H9 (cell line): ENCODE measurements around the gene MT1A. TPM values are rescaled to one million over a fixed set of nuclear protein-coding genes. Genes with fewer than 3 reads are reported as not detected.

ENCODE experiments used
- DNase-seq: peaks from one replicate; pipeline ENCODE4 v3.0.0-alpha.2; 2017
- H2AFZ ChIP-seq: one replicate; pipeline ENCODE4 v1.6.1; 2013; ENCODE audit warnings: mild to moderate bottlenecking, low read length, control low read depth, moderate library complexity
- H2AK5ac ChIP-seq: 2 replicates; pipeline ENCODE4 v1.6.1; 2013; ENCODE audit warnings: low read length, control low read depth, mixed read lengths; ENCODE audit not compliant: insufficient read length
- H2BK120ac ChIP-seq: one replicate; pipeline ENCODE4 v1.6.1; 2013; ENCODE audit warnings: low read depth, mild to moderate bottlenecking, low read length, control low read depth, inconsistent platforms; ENCODE audit not compliant: poor library complexity, severe bottlenecking
- H2BK12ac ChIP-seq: 2 replicates; pipeline ENCODE4 v1.6.1; 2013; ENCODE audit warnings: low read length, control low read depth, mixed read lengths, low read depth; ENCODE audit not compliant: insufficient read length
- H2BK15ac ChIP-seq: 2 replicates; pipeline ENCODE4 v1.6.1; 2013; ENCODE audit warnings: low read depth, low read length, control low read depth
- H2BK20ac ChIP-seq: one replicate; pipeline ENCODE4 v1.6.1; 2013; ENCODE audit warnings: low read depth, mild to moderate bottlenecking, low read length, control low read depth, inconsistent platforms; ENCODE audit not compliant: poor library complexity, severe bottlenecking
- H2BK5ac ChIP-seq: 2 replicates; pipeline ENCODE4 v1.6.1; 2013; ENCODE audit warnings: low read length, control low read depth, mixed read lengths; ENCODE audit not compliant: insufficient read length
- H3K14ac ChIP-seq: 2 replicates; pipeline ENCODE4 v1.6.1; 2013; ENCODE audit warnings: low read length, control low read depth; ENCODE audit not compliant: insufficient read depth
- H3K18ac ChIP-seq: 2 replicates; pipeline ENCODE4 v1.6.1; 2013; ENCODE audit warnings: low read depth, mild to moderate bottlenecking, mixed read lengths, low read length, control low read depth; ENCODE audit not compliant: insufficient read length
- H3K23ac ChIP-seq: 2 replicates; pipeline ENCODE4 v1.6.1; 2013; ENCODE audit warnings: low read length, control low read depth, mixed read lengths, low read depth; ENCODE audit not compliant: insufficient read length
- H3K23me2 ChIP-seq: 2 replicates; pipeline ENCODE4 v1.6.1; 2013; ENCODE audit warnings: low read depth, mild to moderate bottlenecking, mixed read lengths, low read length, control low read depth; ENCODE audit not compliant: insufficient read length, poor library complexity, severe bottlenecking
- H3K27ac ChIP-seq: 2 replicates; pipeline ENCODE4 v1.5.1; 2013; ENCODE audit warnings: low read length, control low read depth, mixed read lengths, low read depth; ENCODE audit not compliant: insufficient read length
- H3K27me3 ChIP-seq: 2 replicates; pipeline ENCODE4 v1.6.1; 2013; ENCODE audit warnings: low read length, control low read depth, inconsistent platforms; ENCODE audit not compliant: insufficient read depth
- H3K4ac ChIP-seq: 2 replicates; pipeline ENCODE4 v1.6.1; 2013; ENCODE audit warnings: low read depth, mild to moderate bottlenecking, control low read depth, inconsistent platforms, low read length, moderate library complexity
- H3K4me1 ChIP-seq: 2 replicates; pipeline ENCODE4 v1.6.1; 2013; ENCODE audit warnings: low read length, control low read depth, inconsistent platforms; ENCODE audit not compliant: insufficient read depth
- H3K4me2 ChIP-seq: 2 replicates; pipeline ENCODE4 v1.6.1; 2013; ENCODE audit warnings: low read length, control low read depth, mixed read lengths; ENCODE audit not compliant: insufficient read length, insufficient read depth
- H3K56ac ChIP-seq: 2 replicates; pipeline ENCODE4 v1.6.1; 2013; ENCODE audit warnings: low read depth, mild to moderate bottlenecking, mixed read lengths, low read length, control low read depth; ENCODE audit not compliant: insufficient read length
- H3K79me1 ChIP-seq: 2 replicates; pipeline ENCODE4 v1.6.1; 2013; ENCODE audit warnings: low read depth, mild to moderate bottlenecking, moderate library complexity, low read length, control low read depth, inconsistent platforms; ENCODE audit not compliant: insufficient read depth, poor library complexity, severe bottlenecking
- H3K79me2 ChIP-seq: 2 replicates; pipeline ENCODE4 v1.6.1; 2013; ENCODE audit warnings: low read length, control low read depth, inconsistent platforms; ENCODE audit not compliant: insufficient read depth
- H3K9ac ChIP-seq: 2 replicates; pipeline ENCODE4 v1.6.1; 2013; ENCODE audit warnings: low read length, control low read depth, mixed read lengths; ENCODE audit not compliant: insufficient read length; ENCODE audit errors: extremely low read depth
- H3K9me3 ChIP-seq: one replicate; pipeline ENCODE4 v1.6.1; 2013; ENCODE audit warnings: low read depth, low read length, inconsistent platforms; ENCODE audit not compliant: control insufficient read depth
- H3T11ph ChIP-seq: one replicate; pipeline ENCODE4 v1.6.1; 2013; ENCODE audit warnings: mild to moderate bottlenecking, low read length, control low read depth, inconsistent platforms
- H4K20me1 ChIP-seq: one replicate; pipeline ENCODE4 v1.6.1; 2013; ENCODE audit not compliant: control insufficient read depth, insufficient read length, insufficient read depth
- H4K5ac ChIP-seq: 2 replicates; pipeline ENCODE4 v1.6.1; 2013; ENCODE audit warnings: low read depth, mild to moderate bottlenecking, mixed read lengths, low read length, control low read depth; ENCODE audit not compliant: insufficient read length
- H4K8ac ChIP-seq: replicated peaks from 2 replicates; pipeline ENCODE4 v1.6.1; 2013; ENCODE audit warnings: low read length, control low read depth, mixed read lengths, low read depth; ENCODE audit not compliant: insufficient read length
- H4K91ac ChIP-seq: 2 replicates; pipeline ENCODE4 v1.6.1; 2013; ENCODE audit warnings: low read depth, mild to moderate bottlenecking, moderate library complexity, mixed read lengths, low read length, control low read depth; ENCODE audit not compliant: insufficient read length
- H3K27ac Mint-ChIP-seq, 3 experiments: 2 replicates in 2 of 3; 3 replicates in 1 of 3; pipeline ENCODE4 v1.8.0; 2020 to 2021; ENCODE audit warnings: mixed read lengths in 3 of 3, mild to moderate bottlenecking in 1 of 3, moderate library complexity in 1 of 3
- H3K27me3 Mint-ChIP-seq: 2 replicates; pipeline ENCODE4 v1.8.0; 2021; ENCODE audit warnings: low read depth, mild to moderate bottlenecking, moderate library complexity, mixed read lengths
- H3K36me3 Mint-ChIP-seq, 3 experiments: 2 replicates in 2 of 3; 3 replicates in 1 of 3; pipeline ENCODE4 v1.8.0; 2020 to 2021; ENCODE audit warnings: low read depth in 3 of 3, mixed read lengths in 3 of 3; ENCODE audit not compliant: insufficient read depth in 1 of 3
- H3K4me1 Mint-ChIP-seq, 2 experiments: 2 replicates each; pipeline ENCODE4 v1.8.0; 2020; ENCODE audit warnings: mixed read lengths in 2 of 2
- H3K4me3 Mint-ChIP-seq, 2 experiments: 2 replicates in 1 of 2; 3 replicates in 1 of 2; pipeline ENCODE4 v1.8.0; 2020 to 2021; ENCODE audit warnings: mild to moderate bottlenecking in 2 of 2, mixed read lengths in 2 of 2, moderate library complexity in 1 of 2
- H3K9me3 Mint-ChIP-seq, 2 experiments: 2 replicates in 1 of 2; 3 replicates in 1 of 2; pipeline ENCODE4 v1.8.0; 2020; ENCODE audit warnings: mild to moderate bottlenecking in 2 of 2, mixed read lengths in 2 of 2, moderate library complexity in 1 of 2
- WGBS: extraction: QIAGEN DNeasy Blood & Tissue Kit; methylation state at CpG from one replicate; pipeline ENCODE4 v1.1.7; 2013; ENCODE audit warnings: missing lambda C conversion rate, low lambda C conversion rate, mixed read lengths; ENCODE audit not compliant: insufficient read length; ENCODE audit errors: extremely low coverage; 5-methylcytosine and 5-hydroxymethylcytosine counted together
- total RNA-seq: library from RNA; stranded (reverse); gene quantifications from 2 replicates; pipeline ENCODE4 v1.2.1, GENCODE V29; 2021
- TF ChIP-seq, protein P1 (sequence below): fragments of 200-600 bp; sonication (generic); conservative IDR thresholded peaks from 3 replicates; pipeline ENCODE4 v1.8.0; 2021; ENCODE audit warnings: antibody characterized with exemption, mild to moderate bottlenecking

The MT1A gene
- total RNA-seq, 1 experiment from 2014 or later, result not detected

GRCh38 chr16:56601325-56601724, 37.1 kb upstream of the MT1A start:
- DNase-seq, result no peak
- Histone ChIP-seq H3K4ac (no peak overlapping the region), H3K79me1 (no peaks in the 10 kb centered on the region), H3K23ac (no peak overlapping the region), H2BK5ac (no peak overlapping the region), H2AK5ac (no peak overlapping the region), H3T11ph (no peak overlapping the region), H2BK20ac (no peak overlapping the region), H3K9ac (no peak overlapping the region), H2BK15ac (no peak overlapping the region), H4K91ac (no peak overlapping the region), H2BK12ac (no peak overlapping the region), H3K18ac (no peak overlapping the region), H3K79me2 (no peaks in the 10 kb centered on the region), H3K14ac (no peak overlapping the region), H4K5ac (no peak overlapping the region), H4K8ac (no peak overlapping the region), H2AFZ (no peak overlapping the region), H3K56ac (no peak overlapping the region), H3K27ac (no peak overlapping the region), H2BK120ac (no peak overlapping the region), H3K9me3 (no peaks in the 10 kb centered on the region), H3K4me2 (no peak overlapping the region), H3K27me3 (no peaks in the 10 kb centered on the region), H3K4me1 (no peaks in the 10 kb centered on the region), H4K20me1 (no peaks in the 10 kb centered on the region), H3K23me2 (no peaks in the 10 kb centered on the region)
- peaks cover 0 to 3% of the 10 kb centered on the region in 2 experiments; a peak in 1 of 5 replicates for H3K9me3 Mint-ChIP-seq
- WGBS, result no CpG with 5 or more reads among the region's 9 CpGs
- TF ChIP-seq, protein P1, sequence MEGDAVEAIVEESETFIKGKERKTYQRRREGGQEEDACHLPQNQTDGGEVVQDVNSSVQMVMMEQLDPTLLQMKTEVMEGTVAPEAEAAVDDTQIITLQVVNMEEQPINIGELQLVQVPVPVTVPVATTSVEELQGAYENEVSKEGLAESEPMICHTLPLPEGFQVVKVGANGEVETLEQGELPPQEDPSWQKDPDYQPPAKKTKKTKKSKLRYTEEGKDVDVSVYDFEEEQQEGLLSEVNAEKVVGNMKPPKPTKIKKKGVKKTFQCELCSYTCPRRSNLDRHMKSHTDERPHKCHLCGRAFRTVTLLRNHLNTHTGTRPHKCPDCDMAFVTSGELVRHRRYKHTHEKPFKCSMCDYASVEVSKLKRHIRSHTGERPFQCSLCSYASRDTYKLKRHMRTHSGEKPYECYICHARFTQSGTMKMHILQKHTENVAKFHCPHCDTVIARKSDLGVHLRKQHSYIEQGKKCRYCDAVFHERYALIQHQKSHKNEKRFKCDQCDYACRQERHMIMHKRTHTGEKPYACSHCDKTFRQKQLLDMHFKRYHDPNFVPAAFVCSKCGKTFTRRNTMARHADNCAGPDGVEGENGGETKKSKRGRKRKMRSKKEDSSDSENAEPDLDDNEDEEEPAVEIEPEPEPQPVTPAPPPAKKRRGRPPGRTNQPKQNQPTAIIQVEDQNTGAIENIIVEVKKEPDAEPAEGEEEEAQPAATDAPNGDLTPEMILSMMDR, result no peak
- H3K27ac Mint-ChIP-seq, result no peak overlapping the region
- H3K4me1 Mint-ChIP-seq, result peaks cover 4 to 5% of the 10 kb centered on the region in 2 experiments; a peak in 1 of 4 replicates
- no peak overlapping the region for H3K4me3 Mint-ChIP-seq
- peaks cover 51% of the 10 kb centered on the region for H3K27me3 Mint-ChIP-seq
- no peaks in the 10 kb centered on the region for H3K36me3 Mint-ChIP-seq
